BLaER1 treated with 17β-estradiol and CSF1 and Interleukin-3, amounts not matched to agents 10 nM and 100 nM (cell line): Measurements from ENCODE around the gene VSIG2.

Experiments
- H3K27ac ChIP-seq, 11 experiments: shearing (Covaris generic); formaldehyde crosslinking; 2 replicates each; pipeline ENCODE4 v1.8.1; 2022
- H3K27me3 ChIP-seq, 11 experiments: shearing (Covaris generic); formaldehyde crosslinking; 2 replicates each; pipeline ENCODE4 v1.8.1; 2022
- H3K36me3 ChIP-seq, 11 experiments: shearing (Covaris generic); formaldehyde crosslinking; 2 replicates each; pipeline ENCODE4 v1.8.1; 2022
- H3K4me1 ChIP-seq, 10 experiments: shearing (Covaris generic); formaldehyde crosslinking; 2 replicates each; pipeline ENCODE4 v1.8.1; 2022
- H3K4me2 ChIP-seq, 11 experiments: shearing (Covaris generic); formaldehyde crosslinking; 2 replicates each; pipeline ENCODE4 v1.8.1; 2022
- H3K4me3 ChIP-seq, 10 experiments: shearing (Covaris generic); formaldehyde crosslinking; 2 replicates each; pipeline ENCODE4 v1.8.1; 2022
- H3K9ac ChIP-seq, 11 experiments: shearing (Covaris generic); formaldehyde crosslinking; 2 replicates each; pipeline ENCODE4 v1.8.1; 2022
- H3K9me3 ChIP-seq, 11 experiments: shearing (Covaris generic); formaldehyde crosslinking; replicated peaks in 1 of 11; 2 replicates each; pipeline ENCODE4 v1.8.1; 2022
- H4K20me1 ChIP-seq, 11 experiments: shearing (Covaris generic); formaldehyde crosslinking; 2 replicates each; pipeline ENCODE4 v1.8.1; 2022
- Cebpa-rat ChIP-seq, 11 experiments: shearing (Covaris generic); IDR thresholded peaks; 2 replicates each; pipeline ENCODE4 v1.8.1; 2022

The VSIG2 gene

GRCh38 chr11:124748481-124749343 is 3.3 kb downstream of the VSIG2 start:
- H3K27ac ChIP-seq, result no peak overlapping the region
- no peak overlapping the region for H3K9ac ChIP-seq
- no peak overlapping the region for H3K4me3 ChIP-seq
- TF ChIP-seq Cebpa-rat (IDR thresholded peaks at IDR 0.05), result no peak
- peaks cover 0 to 22% (median 0%) of the 10 kb centered on the region in 11 experiments; a peak in 3 of 22 replicates for H4K20me1 ChIP-seq
- peaks cover 0 to 9% (median 0%) of the 10 kb centered on the region in 11 experiments; a peak in 5 of 22 replicates for H3K36me3 ChIP-seq
- no peaks in the 10 kb centered on the region for H3K9me3 ChIP-seq
- peaks cover 40 to 81% (median 62%) of the 10 kb centered on the region in 10 experiments for H3K4me1 ChIP-seq
- H3K4me2 ChIP-seq, result peak overlapping the region in 10 of 11 experiments; percentile 0 to 99 (median 37); a peak in 13 of 22 replicates
- no peaks in the 10 kb centered on the region; a peak in 1 of 22 replicates for H3K27me3 ChIP-seq

GRCh38 chr11:124748100-124748418 is 4.0 kb downstream of the VSIG2 start:
- peak overlapping the region in 9 of 11 experiments; percentile 0 to 99 (median 43); a peak in 10 of 22 replicates for H3K4me2 ChIP-seq
- H3K9ac ChIP-seq, result no peak overlapping the region
- no peak for TF ChIP-seq Cebpa-rat (IDR thresholded peaks at IDR 0.05)
- H3K36me3 ChIP-seq, result peaks cover 0 to 6% (median 0%) of the 10 kb centered on the region in 11 experiments; a peak in 5 of 22 replicates
- H3K27ac ChIP-seq, result no peak overlapping the region
- no peaks in the 10 kb centered on the region for H3K9me3 ChIP-seq
- H3K4me3 ChIP-seq, result no peak overlapping the region
- peaks cover 0 to 28% (median 0%) of the 10 kb centered on the region in 11 experiments; a peak in 6 of 22 replicates for H4K20me1 ChIP-seq
- no peaks in the 10 kb centered on the region; a peak in 1 of 22 replicates for H3K27me3 ChIP-seq
- H3K4me1 ChIP-seq, result peaks cover 34 to 76% (median 57%) of the 10 kb centered on the region in 10 experiments

- Histone ChIP-seq H3K9me3 (no peaks in the 10 kb centered on the region), H3K27ac (no peak overlapping the region), H3K9ac (no peak overlapping the region), H3K27me3 (no peaks in the 10 kb centered on the region; a peak in 1 of 22 replicates), H3K4me2 (peak overlapping the region; percentile 29 to 99 (median 96); a peak in 17 of 22 replicates), H3K4me1 (peaks cover 29 to 76% (median 54%) of the 10 kb centered on the region in 10 experiments), H3K36me3 (peaks cover 0 to 6% (median 0%) of the 10 kb centered on the region in 11 experiments; a peak in 2 of 22 replicates), H4K20me1 (peaks cover 0 to 33% (median 0%) of the 10 kb centered on the region in 11 experiments; a peak in 6 of 22 replicates), H3K4me3 (no peak overlapping the region)
- no peak for TF ChIP-seq Cebpa-rat (IDR thresholded peaks at IDR 0.05)
Measured at GRCh38 chr11:124747406-124748099, 4.5 kb downstream of the VSIG2 start.

- TF ChIP-seq Cebpa-rat (IDR thresholded peaks at IDR 0.05), result no peak
- Histone ChIP-seq H3K9ac (peak overlapping the region; percentile 53 to 76 (median 71); a peak in 21 of 22 replicates), H3K4me1 (peaks cover 30 to 76% (median 53%) of the 10 kb centered on the region in 10 experiments), H3K4me2 (peak overlapping the region; percentile 88 to 99 (median 97)), H3K36me3 (peaks cover 0 to 6% (median 0%) of the 10 kb centered on the region in 11 experiments; a peak in 2 of 22 replicates), H3K9me3 (no peaks in the 10 kb centered on the region), H3K27me3 (no peaks in the 10 kb centered on the region; a peak in 1 of 22 replicates), H3K4me3 (peak overlapping the region; percentile 58 to 73 (median 65)), H4K20me1 (peaks cover 0 to 42% (median 5%) of the 10 kb centered on the region in 11 experiments; a peak in 9 of 22 replicates), H3K27ac (peak overlapping the region in 10 of 11 experiments; percentile 7 to 61 (median 52); a peak in 16 of 22 replicates)
Measured at GRCh38 chr11:124746621-124747243, 5.3 kb downstream of the VSIG2 start.

- no peak for TF ChIP-seq Cebpa-rat (IDR thresholded peaks at IDR 0.05)
- H3K27ac ChIP-seq, result peak overlapping the region; percentile 7 to 61 (median 51); a peak in 18 of 22 replicates
- H3K27me3 ChIP-seq, result no peaks in the 10 kb centered on the region; a peak in 1 of 22 replicates
- peaks cover 0 to 6% (median 0%) of the 10 kb centered on the region in 11 experiments; a peak in 2 of 22 replicates for H3K36me3 ChIP-seq
- peak overlapping the region; percentile 58 to 73 (median 65) for H3K4me3 ChIP-seq
- H3K9ac ChIP-seq, result peak overlapping the region; percentile 53 to 76 (median 71); a peak in 21 of 22 replicates
- H3K4me2 ChIP-seq, result peak overlapping the region; percentile 88 to 99 (median 97)
- no peaks in the 10 kb centered on the region for H3K9me3 ChIP-seq
- peaks cover 0 to 47% (median 11%) of the 10 kb centered on the region in 11 experiments; a peak in 10 of 22 replicates for H4K20me1 ChIP-seq
- H3K4me1 ChIP-seq, result peaks cover 37 to 83% (median 58%) of the 10 kb centered on the region in 10 experiments
Measured at GRCh38 chr11:124745835-124746620, 6.0 kb downstream of the VSIG2 start.

GRCh38 chr11:124745270-124745834 is 6.7 kb downstream of the VSIG2 start:
- peaks cover 0 to 50% (median 15%) of the 10 kb centered on the region in 11 experiments; a peak in 10 of 22 replicates for H4K20me1 ChIP-seq
- H3K27ac ChIP-seq, result no peak overlapping the region
- H3K4me3 ChIP-seq, result peak overlapping the region in 7 of 10 experiments; percentile 58 to 73 (median 66); a peak in 9 of 20 replicates
- peak overlapping the region; percentile 88 to 99 (median 97) for H3K4me2 ChIP-seq
- H3K4me1 ChIP-seq, result peaks cover 43 to 86% (median 62%) of the 10 kb centered on the region in 10 experiments
- peaks cover 0 to 6% (median 0%) of the 10 kb centered on the region in 11 experiments; a peak in 2 of 22 replicates for H3K36me3 ChIP-seq
- no peak for TF ChIP-seq Cebpa-rat (IDR thresholded peaks at IDR 0.05)
- H3K27me3 ChIP-seq, result no peaks in the 10 kb centered on the region; a peak in 1 of 22 replicates
- no peaks in the 10 kb centered on the region for H3K9me3 ChIP-seq
- H3K9ac ChIP-seq, result peak overlapping the region in 2 of 11 experiments; percentile 70 to 75; a peak in 4 of 22 replicates

- Histone ChIP-seq H3K9ac (no peak overlapping the region), H3K27ac (no peak overlapping the region), H3K4me2 (peak overlapping the region in 5 of 11 experiments; percentile 8 to 90 (median 84); a peak in 8 of 22 replicates), H3K4me3 (no peak overlapping the region), H3K9me3 (no peaks in the 10 kb centered on the region), H3K36me3 (peaks cover 0 to 6% (median 0%) of the 10 kb centered on the region in 11 experiments; a peak in 2 of 22 replicates), H3K4me1 (peaks cover 41 to 78% (median 57%) of the 10 kb centered on the region in 10 experiments), H3K27me3 (peaks cover 0 to 5% (median 0%) of the 10 kb centered on the region in 11 experiments; a peak in 2 of 22 replicates), H4K20me1 (peaks cover 0 to 50% (median 16%) of the 10 kb centered on the region in 11 experiments; a peak in 10 of 22 replicates)
- no peak for TF ChIP-seq Cebpa-rat (IDR thresholded peaks at IDR 0.05)
Measured at GRCh38 chr11:124743050-124743449, 9.0 kb downstream of the VSIG2 start.
